ENCODE measurements around the gene YBX2.

The YBX2 gene

GRCh38 chr17:7295230-7296180 is 1.1 kb upstream of the YBX2 start:
- TF ChIP-seq ARNT (IDR thresholded peaks at IDR 0.05) (no peak), LEF1 (IDR thresholded peaks at IDR 0.05; ENCODE audit: borderline replicate concordance) (no peak), ELF4 (IDR thresholded peaks at IDR 0.05) (no peak), FOXK2 (IDR thresholded peaks at IDR 0.05) (no peak), ZNF384 (IDR thresholded peaks at IDR 0.05) (no peak), HDGF (IDR thresholded peaks at IDR 0.05; ENCODE audit: borderline replicate concordance) (no peak), PKNOX1 (IDR thresholded peaks at IDR 0.05) (no peak), NFRKB (IDR thresholded peaks at IDR 0.05) (no peak), SP1 (IDR thresholded peaks at IDR 0.05) (no peak), TARDBP (IDR thresholded peaks at IDR 0.05) (no peak), CTBP1 (IDR thresholded peaks at IDR 0.05; ENCODE audit: borderline replicate concordance) (no peak), FOXM1 (IDR thresholded peaks at IDR 0.05; ENCODE audit: borderline replicate concordance) (no peak), BHLHE40 (IDR thresholded peaks at IDR 0.05; ENCODE audit: borderline replicate concordance) (no peak), FOXA1 (IDR thresholded peaks at IDR 0.05) (no peak)
- no peak for DNase-seq (ENCODE audit: extremely low spot score)
- ChIA-PET CTCF (interaction anchor here (0.6 to 2.2 kb wide), 6 partner anchors 10 to 250 kb away, joined by 3 to 22 read pairs (median 6); partner anchors contain the start of gene SLC2A4), POLR2A (interaction anchor here (1.2 to 1.4 kb wide), 3 partner anchors 14 to 75 kb away, joined by 3 to 12 read pairs (median 8); partner anchors contain the start of genes ACADVL, DLG4, DVL2 and SLC2A4)

GRCh38 chr17:7293816-7294613 is 424 bp downstream of the YBX2 start:
- TF ChIP-seq NFRKB (IDR thresholded peaks at IDR 0.05) (no peak), ELF4 (IDR thresholded peaks at IDR 0.05) (no peak), FOXA1 (IDR thresholded peaks at IDR 0.05) (no peak), LEF1 (IDR thresholded peaks at IDR 0.05; ENCODE audit: borderline replicate concordance) (no peak), PKNOX1 (IDR thresholded peaks at IDR 0.05) (no peak), FOXK2 (IDR thresholded peaks at IDR 0.05) (no peak), SP1 (IDR thresholded peaks at IDR 0.05) (no peak), ZNF384 (IDR thresholded peaks at IDR 0.05) (no peak), HDGF (IDR thresholded peaks at IDR 0.05; ENCODE audit: borderline replicate concordance) (no peak), ARNT (IDR thresholded peaks at IDR 0.05) (no peak), FOXM1 (IDR thresholded peaks at IDR 0.05; ENCODE audit: borderline replicate concordance) (no peak), SUZ12 (IDR thresholded peaks at IDR 0.05) (no peak), TARDBP (IDR thresholded peaks at IDR 0.05) (no peak)
- no peak for DNase-seq (ENCODE audit: extremely low spot score)
- POLR2A ChIA-PET = no interaction called here
- CTCF ChIA-PET = no interaction called here

- ChIA-PET POLR2A (no interaction called here), CTCF (no interaction called here)
- TF ChIP-seq PKNOX1 (IDR thresholded peaks at IDR 0.05) (no peak), CTBP1 (IDR thresholded peaks at IDR 0.05; ENCODE audit: borderline replicate concordance) (no peak), LEF1 (IDR thresholded peaks at IDR 0.05; ENCODE audit: borderline replicate concordance) (no peak), ARNT (IDR thresholded peaks at IDR 0.05) (no peak), HDGF (IDR thresholded peaks at IDR 0.05; ENCODE audit: borderline replicate concordance) (no peak), FOXM1 (IDR thresholded peaks at IDR 0.05; ENCODE audit: borderline replicate concordance) (no peak), ZNF384 (IDR thresholded peaks at IDR 0.05) (no peak), L3MBTL2 (conservative IDR thresholded peaks at IDR 0.05) (no peak), SUZ12 (IDR thresholded peaks at IDR 0.05) (no peak), NFRKB (IDR thresholded peaks at IDR 0.05) (no peak)
- no peak for DNase-seq (ENCODE audit: extremely low spot score)
These were observed 1.3 kb downstream of the YBX2 start for GRCh38 chr17:7293159-7293558.

- ChIA-PET CTCF (no interaction called here), POLR2A (no interaction called here)
- no peak for TF ChIP-seq CTBP1 (IDR thresholded peaks at IDR 0.05; ENCODE audit: borderline replicate concordance)
- TF ChIP-seq PKNOX1 (IDR thresholded peaks at IDR 0.05) = no peak
- no peak for TF ChIP-seq NFRKB (IDR thresholded peaks at IDR 0.05)
- no peak for TF ChIP-seq FOXK2 (IDR thresholded peaks at IDR 0.05)
- no peak for DNase-seq (ENCODE audit: extremely low spot score)
These were observed 1.7 kb downstream of the YBX2 start for GRCh38 chr17:7292729-7293128.

GRCh38 chr17:7292194-7292593 is 2.2 kb downstream of the YBX2 start:
- no peak for DNase-seq (ENCODE audit: extremely low spot score)
- no peak for TF ChIP-seq FOXA1 (IDR thresholded peaks at IDR 0.05)
- TF ChIP-seq FOXK2 (IDR thresholded peaks at IDR 0.05) = no peak
- TF ChIP-seq LEF1 (IDR thresholded peaks at IDR 0.05; ENCODE audit: borderline replicate concordance) = no peak
- no peak for TF ChIP-seq L3MBTL2 (conservative IDR thresholded peaks at IDR 0.05)
- no peak for TF ChIP-seq ZNF384 (IDR thresholded peaks at IDR 0.05)
- no peak for TF ChIP-seq CTBP1 (IDR thresholded peaks at IDR 0.05; ENCODE audit: borderline replicate concordance)
- TF ChIP-seq ARNT (IDR thresholded peaks at IDR 0.05) = no peak
- TF ChIP-seq FOXM1 (IDR thresholded peaks at IDR 0.05; ENCODE audit: borderline replicate concordance) = no peak
- no peak for TF ChIP-seq PKNOX1 (IDR thresholded peaks at IDR 0.05)
- TF ChIP-seq TARDBP (IDR thresholded peaks at IDR 0.05) = no peak
- no peak for TF ChIP-seq NFRKB (IDR thresholded peaks at IDR 0.05)
- no peak for TF ChIP-seq SUZ12 (IDR thresholded peaks at IDR 0.05)
- ChIA-PET CTCF (interaction anchor here (1.5 kb wide), 1 partner anchor 12 kb away, joined by 4 read pairs; no protein-coding TSS in a partner anchor), POLR2A (interaction anchor here (0.9 to 1.2 kb wide), 2 partner anchors 16 to 37 kb away, joined by 3 to 4 read pairs; partner anchors contain the start of gene NEURL4)

Data from HEK293T (cell line).